Measurements from ENCODE around the gene NPAS3.

NPAS3 gene

DNA sequence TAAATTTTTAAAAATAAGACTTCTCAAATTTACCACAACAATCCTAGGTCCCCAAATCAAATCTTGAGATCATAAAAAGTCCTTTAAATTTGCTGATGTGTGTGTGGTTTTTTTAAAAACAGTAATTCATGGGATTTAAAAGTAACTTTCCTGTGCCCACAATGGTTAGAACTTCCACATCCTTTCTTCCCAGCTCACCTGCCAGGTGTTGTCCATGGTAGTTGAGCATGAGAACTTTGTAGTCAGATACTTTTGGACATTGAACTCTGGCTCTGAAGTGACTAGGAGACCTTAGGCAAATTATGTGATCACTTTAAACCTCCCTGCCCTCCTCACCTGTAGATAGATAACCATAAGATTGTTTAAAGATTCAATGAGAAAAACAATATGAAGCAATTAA is 253.2 kb downstream of the NPAS3 start:
- TF ChIP-seq, protein P1, sequence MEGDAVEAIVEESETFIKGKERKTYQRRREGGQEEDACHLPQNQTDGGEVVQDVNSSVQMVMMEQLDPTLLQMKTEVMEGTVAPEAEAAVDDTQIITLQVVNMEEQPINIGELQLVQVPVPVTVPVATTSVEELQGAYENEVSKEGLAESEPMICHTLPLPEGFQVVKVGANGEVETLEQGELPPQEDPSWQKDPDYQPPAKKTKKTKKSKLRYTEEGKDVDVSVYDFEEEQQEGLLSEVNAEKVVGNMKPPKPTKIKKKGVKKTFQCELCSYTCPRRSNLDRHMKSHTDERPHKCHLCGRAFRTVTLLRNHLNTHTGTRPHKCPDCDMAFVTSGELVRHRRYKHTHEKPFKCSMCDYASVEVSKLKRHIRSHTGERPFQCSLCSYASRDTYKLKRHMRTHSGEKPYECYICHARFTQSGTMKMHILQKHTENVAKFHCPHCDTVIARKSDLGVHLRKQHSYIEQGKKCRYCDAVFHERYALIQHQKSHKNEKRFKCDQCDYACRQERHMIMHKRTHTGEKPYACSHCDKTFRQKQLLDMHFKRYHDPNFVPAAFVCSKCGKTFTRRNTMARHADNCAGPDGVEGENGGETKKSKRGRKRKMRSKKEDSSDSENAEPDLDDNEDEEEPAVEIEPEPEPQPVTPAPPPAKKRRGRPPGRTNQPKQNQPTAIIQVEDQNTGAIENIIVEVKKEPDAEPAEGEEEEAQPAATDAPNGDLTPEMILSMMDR (IDR thresholded peaks at IDR 0.05; ENCODE audit: extremely low read depth, missing control alignments) = no peak
- DNase-seq (ENCODE audit: low spot score) = no peak

DNA sequence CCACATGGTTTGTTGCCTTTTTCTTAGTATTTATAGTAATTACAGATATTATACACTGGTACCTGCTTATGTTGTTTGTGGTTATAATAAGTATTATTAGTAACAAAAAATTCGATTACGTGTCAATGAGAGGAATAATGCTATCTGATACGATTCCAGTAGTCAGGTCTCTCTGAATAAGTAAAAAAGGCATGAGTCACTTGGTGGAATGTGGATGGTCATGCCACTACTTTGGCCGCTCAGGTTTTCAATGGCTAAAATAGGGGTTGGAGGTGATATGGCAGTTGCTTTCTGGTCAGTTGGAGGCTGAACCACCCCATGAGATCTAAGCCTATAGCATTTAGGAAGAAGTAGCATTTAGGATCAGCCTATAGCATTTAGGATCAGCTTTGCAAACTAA is 255.9 kb downstream of the NPAS3 start:
- TF ChIP-seq, protein P1 (IDR thresholded peaks at IDR 0.05; ENCODE audit: extremely low read depth, missing control alignments) = no peak
- no peak for DNase-seq (ENCODE audit: low spot score)

DNA sequence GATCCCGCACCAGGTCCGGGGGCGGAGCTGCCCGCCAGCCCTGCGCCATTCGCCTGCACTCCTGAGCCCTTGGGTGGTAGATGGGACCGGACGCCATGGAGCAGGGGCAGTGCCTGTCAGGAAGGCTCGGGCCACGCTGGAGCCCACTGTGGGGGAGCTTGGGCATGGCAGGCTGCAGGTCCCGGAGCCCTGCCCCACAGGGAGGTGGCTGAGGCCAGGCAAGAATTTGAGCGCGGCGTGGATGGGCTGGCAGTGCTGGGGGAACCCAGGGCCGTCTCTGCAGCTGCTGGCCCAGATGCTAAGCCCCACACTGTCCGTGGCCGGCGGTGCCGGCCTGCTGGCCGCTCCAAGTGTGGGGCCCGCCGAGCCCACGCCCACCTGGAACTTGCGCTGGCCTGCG is 260.0 kb downstream of the NPAS3 start:
- TF ChIP-seq, protein P1 (IDR thresholded peaks at IDR 0.05; ENCODE audit: extremely low read depth, missing control alignments) = no peak
- DNase-seq (ENCODE audit: low spot score) = no peak

DNA sequence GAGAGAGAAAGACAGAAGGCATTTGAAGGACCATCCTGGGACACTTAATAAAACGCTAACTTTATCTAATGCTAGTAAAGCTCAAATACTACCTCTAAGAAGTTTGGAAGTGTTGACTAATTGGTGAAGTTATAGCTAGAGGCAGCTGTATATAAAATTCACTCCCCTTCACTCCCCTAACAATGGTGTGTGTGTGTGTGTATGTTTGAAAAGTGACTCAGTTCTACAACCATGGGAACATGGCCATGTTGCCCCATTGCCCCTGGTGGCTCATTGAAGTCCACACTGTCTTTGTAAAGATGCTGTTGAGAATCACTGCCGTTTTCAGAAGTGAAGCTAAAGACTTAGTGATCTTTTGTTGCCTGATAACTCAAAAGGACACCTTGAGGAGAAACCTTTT is 262.4 kb downstream of the NPAS3 start:
- TF ChIP-seq, protein P1 (IDR thresholded peaks at IDR 0.05; ENCODE audit: extremely low read depth, missing control alignments) = no peak
- no peak for DNase-seq (ENCODE audit: low spot score)

DNA sequence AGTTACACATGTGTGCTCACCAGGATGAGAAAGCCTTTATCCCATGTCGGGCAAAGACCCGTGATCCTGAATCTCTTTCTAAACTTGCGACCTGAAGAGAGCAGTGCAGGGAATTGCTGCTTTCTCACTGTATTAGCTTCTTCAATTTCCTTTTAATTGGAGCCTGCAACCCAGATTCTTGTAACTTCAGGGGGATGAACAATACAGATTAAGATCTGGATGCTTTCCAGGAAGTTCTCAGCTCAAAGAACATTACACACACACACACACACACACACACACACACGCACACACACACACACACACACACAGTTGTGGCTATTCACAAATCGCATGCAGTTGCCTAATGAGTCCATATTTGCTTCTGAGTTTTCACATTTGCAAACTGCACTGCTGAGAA is 268.3 kb downstream of the NPAS3 start:
- TF ChIP-seq, protein P1 (IDR thresholded peaks at IDR 0.05; ENCODE audit: extremely low read depth, missing control alignments) = no peak
- DNase-seq (ENCODE audit: low spot score) = no peak

DNA sequence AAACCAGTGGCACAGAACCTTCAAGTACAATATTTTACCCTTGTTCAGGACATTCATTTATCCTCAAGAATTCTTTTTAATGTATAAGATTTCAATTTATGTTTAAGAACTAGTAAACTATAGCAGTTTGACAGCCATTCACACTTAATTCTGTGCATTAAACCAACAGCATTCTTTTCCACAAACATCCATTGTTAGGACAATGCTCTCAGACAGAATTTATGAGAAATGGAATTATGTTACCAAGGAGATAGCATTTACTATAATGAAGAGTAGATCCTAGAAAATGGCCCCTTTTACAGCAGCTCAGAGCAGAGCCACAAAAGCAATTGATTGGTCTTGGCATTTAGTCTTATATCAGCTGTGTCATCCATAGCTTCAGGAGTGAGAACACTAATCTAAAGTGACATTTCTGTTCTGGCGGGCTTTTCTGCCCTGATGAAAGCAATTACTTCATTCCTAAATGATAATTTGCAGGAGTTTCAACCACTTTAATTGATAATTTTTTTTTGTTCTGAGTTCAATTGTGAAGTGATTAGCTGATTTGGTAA is 268.9 kb downstream of the NPAS3 start:
- TF ChIP-seq, protein P1 (IDR thresholded peaks at IDR 0.05; ENCODE audit: extremely low read depth, missing control alignments) = no peak

DNA sequence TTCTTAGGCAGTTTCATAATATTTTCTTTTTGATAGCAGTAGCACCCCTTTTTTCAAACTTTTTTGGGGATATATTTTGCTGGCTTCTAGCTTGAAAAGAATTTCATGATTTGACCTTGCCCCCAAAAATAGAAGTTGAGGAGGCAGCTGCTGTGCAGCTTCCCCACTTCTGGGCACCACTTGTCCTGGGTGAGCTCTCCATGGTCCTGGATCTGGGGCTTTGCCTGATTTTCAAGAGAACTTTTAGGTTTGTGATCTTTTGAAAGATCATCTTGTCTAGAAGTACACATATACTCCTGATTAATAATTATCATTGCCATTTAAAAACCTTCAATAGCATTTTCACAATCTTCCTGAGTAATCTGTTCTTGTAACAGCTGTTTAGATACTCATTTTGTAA is 271.6 kb downstream of the NPAS3 start:
- no peak for DNase-seq (ENCODE audit: low spot score)
- TF ChIP-seq, protein P1 (IDR thresholded peaks at IDR 0.05; ENCODE audit: extremely low read depth, missing control alignments) = no peak

More for the DNA sequence above, 268.9 kb downstream of the NPAS3 start:
- no peak for DNase-seq (ENCODE audit: low spot score)

Measured in GM20000 (cell line).